ENCODE results near the gene MAVS.
A peak's percentile ranks its signal among the peaks of the same experiment; 100 is the strongest.

The MAVS gene

GRCh38 chr20:3814928-3815495, 31.6 kb upstream of the MAVS start:
- H3K27ac ChIP-seq (ENCODE audit: poor library complexity, severe bottlenecking): no peak overlapping the region
- no peaks in the 10 kb centered on the region for H3K27me3 ChIP-seq (ENCODE audit: insufficient read depth, poor library complexity, severe bottlenecking)
- DNase-seq (ENCODE audit: low spot score) (no peak), ATAC-seq (ENCODE audit: low read depth) (no peak)
- peaks cover 23% of the 10 kb centered on the region for H3K4me1 ChIP-seq (ENCODE audit: insufficient read depth, poor library complexity, severe bottlenecking)
- no peak overlapping the region for H3K4me3 ChIP-seq (ENCODE audit: severe bottlenecking)
- no peaks in the 10 kb centered on the region for H3K36me3 ChIP-seq (ENCODE audit: low read depth)
- H3K9me3 ChIP-seq (ENCODE audit: severe bottlenecking): no peaks in the 10 kb centered on the region
- no peak for TF ChIP-seq CTCF (IDR thresholded peaks at IDR 0.05; ENCODE audit: poor library complexity, severe bottlenecking)

- TF ChIP-seq CTCF (IDR thresholded peaks at IDR 0.05; ENCODE audit: poor library complexity, severe bottlenecking): no peak
- Histone ChIP-seq H3K4me3 (ENCODE audit: severe bottlenecking) (no peak overlapping the region), H3K36me3 (ENCODE audit: low read depth) (no peaks in the 10 kb centered on the region), H3K27ac (ENCODE audit: poor library complexity, severe bottlenecking) (no peak overlapping the region), H3K9me3 (ENCODE audit: severe bottlenecking) (no peaks in the 10 kb centered on the region), H3K27me3 (ENCODE audit: insufficient read depth, poor library complexity, severe bottlenecking) (no peaks in the 10 kb centered on the region), H3K4me1 (ENCODE audit: insufficient read depth, poor library complexity, severe bottlenecking) (peaks cover 17% of the 10 kb centered on the region)
- DNase-seq (ENCODE audit: low spot score) (no peak), ATAC-seq (ENCODE audit: low read depth) (no peak)
Measured at GRCh38 chr20:3815703-3816315, 30.8 kb upstream of the MAVS start.

- H3K4me1 ChIP-seq (ENCODE audit: insufficient read depth, poor library complexity, severe bottlenecking): peaks cover 8% of the 10 kb centered on the region
- H3K27me3 ChIP-seq (ENCODE audit: insufficient read depth, poor library complexity, severe bottlenecking): no peaks in the 10 kb centered on the region
- peak overlapping the region; percentile 72 for H3K27ac ChIP-seq (ENCODE audit: poor library complexity, severe bottlenecking)
- TF ChIP-seq CTCF (IDR thresholded peaks at IDR 0.05; ENCODE audit: poor library complexity, severe bottlenecking): peak; percentile 84
- peak; percentile 79 for ATAC-seq (ENCODE audit: low read depth)
- H3K9me3 ChIP-seq (ENCODE audit: severe bottlenecking): no peaks in the 10 kb centered on the region
- no peak for DNase-seq (ENCODE audit: low spot score)
- H3K36me3 ChIP-seq (ENCODE audit: low read depth): peaks cover 12% of the 10 kb centered on the region
- no peak overlapping the region for H3K4me3 ChIP-seq (ENCODE audit: severe bottlenecking)
Measured at GRCh38 chr20:3818155-3819151, 28.2 kb upstream of the MAVS start.

GRCh38 chr20:3819411-3820047, 27.1 kb upstream of the MAVS start:
- DNase-seq (ENCODE audit: low spot score): no peak
- no peak for TF ChIP-seq CTCF (IDR thresholded peaks at IDR 0.05; ENCODE audit: poor library complexity, severe bottlenecking)
- peak overlapping the region; percentile 72 for H3K27ac ChIP-seq (ENCODE audit: poor library complexity, severe bottlenecking)
- peaks cover 8% of the 10 kb centered on the region for H3K4me1 ChIP-seq (ENCODE audit: insufficient read depth, poor library complexity, severe bottlenecking)
- H3K27me3 ChIP-seq (ENCODE audit: insufficient read depth, poor library complexity, severe bottlenecking): no peaks in the 10 kb centered on the region
- H3K9me3 ChIP-seq (ENCODE audit: severe bottlenecking): no peaks in the 10 kb centered on the region
- peaks cover 12% of the 10 kb centered on the region for H3K36me3 ChIP-seq (ENCODE audit: low read depth)
- ATAC-seq (ENCODE audit: low read depth): no peak
- H3K4me3 ChIP-seq (ENCODE audit: severe bottlenecking): peak overlapping the region; percentile 76
